Measurements from ENCODE around the gene TLE7. TPM values are rescaled to one million over a fixed set of nuclear protein-coding genes. Genes with fewer than 3 reads are reported as not detected.

TLE7 gene
- total and polyA plus RNA-seq, 2 of the 4 experiments (the other 2 are of a cell fraction) = not detected

GRCh38 chr16:71387045-71387871 is 54.6 kb downstream of the TLE7 start:
- no TSS peak for BruUV-seq (replicated peaks)
- H3K56ac ChIP-seq (ENCODE audit: extremely low read depth, insufficient read depth, low read length) = no peak overlapping the region
- TF ChIP-seq CTCF (conservative IDR thresholded peaks at IDR 0.05; ENCODE audit: low read depth, low read length) (no peak), POLR2A (IDR thresholded peaks at IDR 0.05; ENCODE audit: low read depth, low read length) (no peak), NFE2L2 (IDR thresholded peaks at IDR 0.05; ENCODE audit: low read depth, low read length) (no peak), RCOR1 (IDR thresholded peaks at IDR 0.05; ENCODE audit: insufficient replicate concordance, low read length) (no peak), MAZ (IDR thresholded peaks at IDR 0.05; ENCODE audit: borderline replicate concordance, low read depth, low read length) (no peak), RFX5 (IDR thresholded peaks at IDR 0.05; ENCODE audit: low read depth, low read length) (no peak), CEBPB (IDR thresholded peaks at IDR 0.05; ENCODE audit: low read depth, low read length) (no peak)
- DNase-seq = no peak
- dilution Hi-C loops (cut with HindIII; ENCODE audit: low sequenced_read_pairs, unreplicated experiment) = no loop called here
- no peaks in the 10 kb centered on the region; the same call in 1 of the 2 replicates for H3K27me3 ChIP-seq (ENCODE audit: control insufficient read depth, insufficient read depth, low read length)
- no peaks in the 10 kb centered on the region for H3K9me3 ChIP-seq (ENCODE audit: control insufficient read depth, insufficient read depth, low read length)
- POLR2A ChIA-PET (ENCODE audit: unreplicated experiment) = no interaction called here
- no peak overlapping the region for H3K14ac ChIP-seq (replicated peaks; ENCODE audit: low read depth, low read length)
- no peak overlapping the region for H3K4me2 ChIP-seq (ENCODE audit: low read depth, low read length)
- no CpG with 5 or more reads among the region's 9 CpGs for WGBS, 2 experiments (ENCODE audit: extremely low coverage in 2 of 2, insufficient read length in 1 of 2)
- no peak overlapping the region for H2AFZ ChIP-seq (replicated peaks; ENCODE audit: low read length, poor library complexity)
- H3K4me1 ChIP-seq (ENCODE audit: control insufficient read depth, insufficient read depth, low read length) = no peaks in the 10 kb centered on the region
- H4K20me1 ChIP-seq (ENCODE audit: insufficient read depth, low read length) = no peaks in the 10 kb centered on the region
- no peak overlapping the region for H2BK15ac ChIP-seq (ENCODE audit: low read depth, low read length)
- no peak overlapping the region for H3K4ac ChIP-seq (ENCODE audit: low read depth, low read length)
- H3K79me1 ChIP-seq (ENCODE audit: low read depth in 1 of 2, low read length in 2 of 2) = no peaks in the 10 kb centered on the region
- H3K9me1 ChIP-seq (ENCODE audit: insufficient read depth, low read length) = 0 out of 2 replicates have a peak, but pooled peaks cover 3% of the 10 kb centered on the region
- CTCF ChIA-PET = no interaction called here
- no peak overlapping the region for H4K91ac ChIP-seq (ENCODE audit: insufficient read depth, low read depth, low read length)
- H2BK120ac ChIP-seq (ENCODE audit: low read depth, low read length) = no peak overlapping the region
- H2AK5ac ChIP-seq (ENCODE audit: low read depth, low read length) = no peak overlapping the region
- H2BK20ac ChIP-seq (ENCODE audit: low read depth, low read length) = no peak overlapping the region
- no peaks in the 10 kb centered on the region for H3K36me3 ChIP-seq (ENCODE audit: control insufficient read depth, insufficient read depth, low read length)
- no peak for ATAC-seq (ENCODE audit: low read depth)
- H3K18ac ChIP-seq (ENCODE audit: low read depth, low read length) = no peak overlapping the region
- in situ Hi-C loops (cut with MboI; ENCODE audit: low sequenced_read_pairs) = no loop called here
- no peak overlapping the region for H3K4me3 ChIP-seq (ENCODE audit: insufficient read depth, low read depth, low read length)
- no peak overlapping the region for H3K27ac ChIP-seq (ENCODE audit: insufficient read depth, low read length)
- no peak overlapping the region for H3K9ac ChIP-seq (ENCODE audit: low read depth, low read length)
- no peak overlapping the region for H4K5ac ChIP-seq (ENCODE audit: low read depth, low read length)
- no peak overlapping the region for H2AK9ac ChIP-seq (replicated peaks; ENCODE audit: low read depth, low read length, poor library complexity)
- intact Hi-C loops (cut with micrococcal nuclease) = no loop called here
- no peak overlapping the region for H3K23ac ChIP-seq (ENCODE audit: low read depth, low read length)
- H4K8ac ChIP-seq (ENCODE audit: low read depth in 2 of 2, low read length in 2 of 2) = no peak overlapping the region
- H2BK5ac ChIP-seq (ENCODE audit: low read depth, low read length, poor library complexity, severe bottlenecking) = no peak overlapping the region
